Activated naive CD4-positive, alpha-beta T cell treated with anti-CD3 and anti-CD28 coated beads, Interleukin-2, amount 50 U/mL, for 72 hours (primary cell): Measurements from ENCODE around the gene AFG3L2. TPM values are rescaled to one million over a fixed set of nuclear protein-coding genes. Genes with fewer than 3 reads are reported as not detected.
A peak's percentile ranks its signal among the peaks of the same experiment; 100 is the strongest.

ENCODE experiments used
- ATAC-seq, 2 donors: fragments of 150-1000 bp; cut with Tn5 transposase; 2 replicates each; pipeline ENCODE4 v1.10.0; 2021; ENCODE audit warnings: mild to moderate bottlenecking in 2 of 2, moderate library complexity in 2 of 2
- DNase-seq, 2 donors: peaks; one replicate each; pipeline ENCODE4 v3.0.0; 2021 to 2022; ENCODE audit warnings: low spot score in 2 of 2
- H3K27ac Mint-ChIP-seq, 2 donors: one replicate each; pipeline ENCODE4 v1.8.0; 2022; ENCODE audit warnings: mild to moderate bottlenecking in 2 of 2, mixed read lengths in 2 of 2
- H3K36me3 Mint-ChIP-seq, 2 donors: one replicate each; pipeline ENCODE4 v1.8.0; 2022; ENCODE audit warnings: mixed read lengths in 2 of 2
- H3K9me3 Mint-ChIP-seq, 2 donors: one replicate each; pipeline ENCODE4 v1.8.0; 2022; ENCODE audit warnings: mixed read lengths in 2 of 2
- total RNA-seq, 2 donors: library from RNA; stranded (reverse); gene quantifications; one replicate each; pipeline ENCODE4 v1.2.3, GENCODE V29; 2022

Gene AFG3L2
- total RNA-seq, 2 donors from 2014 or later = 36.8 to 52.3 TPM

GRCh38 chr18:12287684-12288402 lies 89.2 kb downstream of the AFG3L2 start:
- H3K36me3 Mint-ChIP-seq = no peaks in the 10 kb centered on the region
- no peaks in the 10 kb centered on the region for H3K9me3 Mint-ChIP-seq
- DNase-seq (no peak), ATAC-seq (peak in 1 of 2 donors; percentile 38)
- H3K27ac Mint-ChIP-seq = no peak overlapping the region

GRCh38 chr18:12287131-12287681 lies 89.8 kb downstream of the AFG3L2 start:
- Mint-ChIP-seq H3K36me3 (no peaks in the 10 kb centered on the region), H3K27ac (no peak overlapping the region), H3K9me3 (no peaks in the 10 kb centered on the region)
- DNase-seq (no peak), ATAC-seq (no peak)

GRCh38 chr18:12283666-12284065 lies 93.4 kb downstream of the AFG3L2 start:
- H3K36me3 Mint-ChIP-seq = no peaks in the 10 kb centered on the region
- no peaks in the 10 kb centered on the region for H3K9me3 Mint-ChIP-seq
- ATAC-seq = no peak
- H3K27ac Mint-ChIP-seq = no peak overlapping the region
- no peak for DNase-seq

GRCh38 chr18:12283256-12283655 lies 93.8 kb downstream of the AFG3L2 start:
- DNase-seq (no peak), ATAC-seq (peak in 1 of 2 donors; percentile 76)
- Mint-ChIP-seq H3K9me3 (no peaks in the 10 kb centered on the region), H3K36me3 (no peaks in the 10 kb centered on the region), H3K27ac (no peak overlapping the region)

GRCh38 chr18:12282442-12283039 lies 94.5 kb downstream of the AFG3L2 start:
- no peak for ATAC-seq
- no peak overlapping the region for H3K27ac Mint-ChIP-seq
- no peaks in the 10 kb centered on the region for H3K36me3 Mint-ChIP-seq
- no peak for DNase-seq
- no peaks in the 10 kb centered on the region for H3K9me3 Mint-ChIP-seq

GRCh38 chr18:12281861-12282260 lies 95.2 kb downstream of the AFG3L2 start:
- no peak for ATAC-seq
- Mint-ChIP-seq H3K27ac (no peak overlapping the region), H3K9me3 (no peaks in the 10 kb centered on the region), H3K36me3 (no peaks in the 10 kb centered on the region)
- no peak for DNase-seq

GRCh38 chr18:12279781-12280531 lies 97.1 kb downstream of the AFG3L2 start:
- DNase-seq = no peak
- Mint-ChIP-seq H3K9me3 (no peaks in the 10 kb centered on the region), H3K36me3 (no peaks in the 10 kb centered on the region), H3K27ac (no peak overlapping the region)
- no peak for ATAC-seq

Other genes starting within 250 kb of the AFG3L2 start
- gene CIDEA, start 122.9 kb downstream of the AFG3L2 start, total RNA-seq = not detected
- gene TUBB6, start 69.0 kb downstream of the AFG3L2 start, total RNA-seq = 10 to 100 TPM in 1 of 2 donors, 1 to 10 TPM in 1; 8.0 to 16.7 TPM
- 1 to 10 TPM; 1.2 to 5.0 TPM for gene PRELID3A, start 30.7 kb upstream of the AFG3L2 start, total RNA-seq